H1 (cell line): ENCODE measurements around the gene LIG3. TPM values are rescaled to one million over a fixed set of nuclear protein-coding genes. Genes with fewer than 3 reads are reported as not detected.

Source experiments
- CBX5 ChIP-seq: fragments of 300-800, 300-1000 bp; sonication (generic); IDR thresholded peaks from 2 replicates; pipeline ENCODE4 v1.7.1; 2016; ENCODE audit warnings: antibody characterized with exemption, low read length, low read depth
- CHD1 ChIP-seq: IDR thresholded peaks from 2 replicates; pipeline ENCODE4 v1.6.1; 2012; ENCODE audit warnings: low read depth, low read length, improper control_type of control experiment
- CREB1 ChIP-seq: IDR thresholded peaks from 2 replicates; pipeline ENCODE4 v1.6.1; 2012; ENCODE audit warnings: inconsistent platforms
- HDAC6 ChIP-seq: IDR thresholded peaks from one replicate; pipeline ENCODE4 v1.7.1; 2012; ENCODE audit warnings: low read depth, mild to moderate bottlenecking, inconsistent platforms, low read length, moderate library complexity
- KDM1A ChIP-seq: fragments of 200-600, 300-600 bp; sonication (generic); IDR thresholded peaks from 2 replicates; pipeline ENCODE4 v1.7.1; 2016; ENCODE audit warnings: mild to moderate bottlenecking, low read length, borderline replicate concordance
- KDM4A ChIP-seq: IDR thresholded peaks from one replicate; pipeline ENCODE4 v1.7.1; 2012; ENCODE audit warnings: low read depth, mild to moderate bottlenecking, moderate library complexity, low read length, inconsistent platforms; ENCODE audit not compliant: severe bottlenecking
- RAD21 ChIP-seq, 2 experiments: IDR thresholded peaks in 1 of 2; conservative IDR thresholded peaks in 1 of 2; 2 replicates each; pipeline ENCODE4 v1.6.1; 2011; ENCODE audit warnings: low read depth in 2 of 2, low read length in 2 of 2, improper control_type of control experiment in 1 of 2, inconsistent platforms in 1 of 2, mild to moderate bottlenecking in 1 of 2, moderate library complexity in 1 of 2
- RBBP5 ChIP-seq: IDR thresholded peaks from 2 replicates; pipeline ENCODE4 v1.7.1; 2012; ENCODE audit warnings: low read depth, mild to moderate bottlenecking, inconsistent platforms, low read length, moderate library complexity, borderline replicate concordance
- RNF2 ChIP-seq: fragments of 200-900, 300-1000 bp; sonication (generic); IDR thresholded peaks from 2 replicates; pipeline ENCODE4 v1.7.1; 2016; ENCODE audit warnings: borderline replicate concordance, low read depth, mild to moderate bottlenecking, antibody characterized with exemption, low read length; ENCODE audit not compliant: poor library complexity, severe bottlenecking; ENCODE audit errors: missing control alignments
- SAP30 ChIP-seq: fragments of 300-600 bp; sonication (generic); IDR thresholded peaks from 2 replicates; pipeline ENCODE4 v1.7.1; 2012; ENCODE audit warnings: low read length, moderate library complexity, mild to moderate bottlenecking, inconsistent platforms; ENCODE audit not compliant: insufficient read depth, insufficient replicate concordance
- SIN3A ChIP-seq, 2 experiments: IDR thresholded peaks in 1 of 2; conservative IDR thresholded peaks in 1 of 2; 2 replicates each; pipeline ENCODE4 v1.6.1; 2011 to 2012; ENCODE audit warnings: low read length in 2 of 2, improper control_type of control experiment in 1 of 2, low read depth in 1 of 2, mild to moderate bottlenecking in 1 of 2
- SIRT6 ChIP-seq: IDR thresholded peaks from one replicate; pipeline ENCODE4 v1.7.1; 2012; ENCODE audit warnings: low read length, inconsistent platforms
- SIX5 ChIP-seq: IDR thresholded peaks from 2 replicates; pipeline ENCODE4 v1.6.1; 2011; ENCODE audit warnings: mild to moderate bottlenecking, low read depth, low read length
- SP2 ChIP-seq: IDR thresholded peaks from 2 replicates; pipeline ENCODE4 v1.6.1; 2012; ENCODE audit warnings: mild to moderate bottlenecking, low read length, inconsistent platforms
- SUZ12 ChIP-seq: fragments of 200-600 bp; sonication (generic); IDR thresholded peaks from 2 replicates; pipeline ENCODE4 v1.6.1; 2012; ENCODE audit warnings: mild to moderate bottlenecking, inconsistent platforms, low read length, moderate library complexity, mixed read lengths
- TAF1 ChIP-seq: IDR thresholded peaks from 2 replicates; pipeline ENCODE4 v1.6.1; 2011; ENCODE audit warnings: mild to moderate bottlenecking, low read depth, low read length
- TCF12 ChIP-seq: IDR thresholded peaks from 2 replicates; pipeline ENCODE4 v1.6.1; 2011; ENCODE audit warnings: low read depth, mild to moderate bottlenecking, low read length
- polyA plus RNA-seq, 7 experiments: library from polyadenylated mRNA; depleted of rRNA in 3 of 7; stranded (reverse) in 5 of 7; unstranded in 2 of 7; fragments of >200 nt in 5 of 7; fragments of 200-250 nt in 2 of 7; gene quantifications; 1 replicate in 5 of 7; 2 replicates in 1 of 7; 4 replicates in 1 of 7; pipeline versions ENCODE4 v1.2.1 to v1.2.3, GENCODE V29; 2011 to 2013; ENCODE audit warnings: missing spikeins in 2 of 7, mixed read lengths in 2 of 7
- total RNA-seq: library from RNA; stranded (reverse); fragmentation: NEBNext Ultra II Directional; extraction: Animal tissue kit (Norgen Biotek cat#: 25700); gene quantifications from 2 replicates; pipeline ENCODE4 v1.2.1, GENCODE V29; 2021
- TF ChIP-seq, protein P1 (sequence below): IDR thresholded peaks from 2 replicates; pipeline ENCODE4 v1.6.1; 2011; ENCODE audit warnings: low read length, improper control_type of control experiment
- TF ChIP-seq, protein P2 (sequence below), 3 experiments: IDR thresholded peaks; 1 replicate in 2 of 3; 2 replicates in 1 of 3; pipeline versions ENCODE4 v1.5.1 to v1.6.1; 2011; ENCODE audit warnings: low read length in 3 of 3, mild to moderate bottlenecking in 3 of 3, inconsistent platforms in 2 of 3, low read depth in 1 of 3, moderate library complexity in 1 of 3; ENCODE audit not compliant: insufficient read depth in 1 of 3; ENCODE audit errors: control extremely low read depth in 1 of 3
- TF ChIP-seq, protein P3 (sequence below): IDR thresholded peaks from 2 replicates; pipeline ENCODE4 v1.6.1; 2012; ENCODE audit warnings: inconsistent platforms

Gene LIG3
- total and polyA plus RNA-seq, 2 of the 8 experiments (the other 6 are each of a cell fraction or from before 2014, with no cell fraction given) = 63.6 to 89.3 TPM

DNA sequence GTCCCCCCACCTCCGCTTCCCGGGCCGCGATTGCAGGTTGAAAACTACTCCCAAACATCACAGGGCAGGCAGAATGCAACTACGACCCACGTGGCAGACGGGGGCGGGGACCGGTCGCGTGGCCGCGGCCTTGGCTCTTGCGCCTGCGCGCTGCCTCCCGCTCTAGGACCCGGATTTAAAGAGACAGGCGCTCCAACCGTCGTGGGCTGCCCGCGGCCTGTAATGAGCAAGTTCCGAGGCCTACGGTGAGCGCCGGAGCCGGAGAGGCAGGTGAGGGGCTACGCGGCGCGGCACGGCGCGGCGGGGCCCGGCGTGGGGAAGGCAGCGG, at the start of gene LIG3 (continued):
- TF ChIP-seq, protein P1, sequence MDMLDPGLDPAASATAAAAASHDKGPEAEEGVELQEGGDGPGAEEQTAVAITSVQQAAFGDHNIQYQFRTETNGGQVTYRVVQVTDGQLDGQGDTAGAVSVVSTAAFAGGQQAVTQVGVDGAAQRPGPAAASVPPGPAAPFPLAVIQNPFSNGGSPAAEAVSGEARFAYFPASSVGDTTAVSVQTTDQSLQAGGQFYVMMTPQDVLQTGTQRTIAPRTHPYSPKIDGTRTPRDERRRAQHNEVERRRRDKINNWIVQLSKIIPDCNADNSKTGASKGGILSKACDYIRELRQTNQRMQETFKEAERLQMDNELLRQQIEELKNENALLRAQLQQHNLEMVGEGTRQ = peak; percentile 81
- TF ChIP-seq KDM1A (no peak), TAF1 (peak; percentile 87), SP2 (no peak), SUZ12 (no peak), HDAC6 (no peak), SAP30 (no peak), TCF12 (no peak), CREB1 (peak; percentile 42; the same call in 1 of the 2 replicates), SIRT6 (no peak), RBBP5 (no peak; the same call in 1 of the 2 replicates), CHD1 (no peak), CBX5 (no peak), RNF2 (no peak), SIN3A (conservative IDR thresholded peaks at IDR 0.05 in 1 of 2, IDR thresholded peaks at IDR 0.05 in 1 of 2; ENCODE audit: low read depth in 1 of 2, low read length in 2 of 2) (peak; percentile 75 to 77; a peak in 2 of 4 replicates), KDM4A (no peak), RAD21 (IDR thresholded peaks at IDR 0.05 in 1 of 2, conservative IDR thresholded peaks at IDR 0.05 in 1 of 2; ENCODE audit: low read depth in 2 of 2, low read length in 2 of 2) (peak in 1 of 2 experiments; percentile 5; a peak in 1 of 4 replicates), SIX5 (no peak)
- TF ChIP-seq, protein P2, sequence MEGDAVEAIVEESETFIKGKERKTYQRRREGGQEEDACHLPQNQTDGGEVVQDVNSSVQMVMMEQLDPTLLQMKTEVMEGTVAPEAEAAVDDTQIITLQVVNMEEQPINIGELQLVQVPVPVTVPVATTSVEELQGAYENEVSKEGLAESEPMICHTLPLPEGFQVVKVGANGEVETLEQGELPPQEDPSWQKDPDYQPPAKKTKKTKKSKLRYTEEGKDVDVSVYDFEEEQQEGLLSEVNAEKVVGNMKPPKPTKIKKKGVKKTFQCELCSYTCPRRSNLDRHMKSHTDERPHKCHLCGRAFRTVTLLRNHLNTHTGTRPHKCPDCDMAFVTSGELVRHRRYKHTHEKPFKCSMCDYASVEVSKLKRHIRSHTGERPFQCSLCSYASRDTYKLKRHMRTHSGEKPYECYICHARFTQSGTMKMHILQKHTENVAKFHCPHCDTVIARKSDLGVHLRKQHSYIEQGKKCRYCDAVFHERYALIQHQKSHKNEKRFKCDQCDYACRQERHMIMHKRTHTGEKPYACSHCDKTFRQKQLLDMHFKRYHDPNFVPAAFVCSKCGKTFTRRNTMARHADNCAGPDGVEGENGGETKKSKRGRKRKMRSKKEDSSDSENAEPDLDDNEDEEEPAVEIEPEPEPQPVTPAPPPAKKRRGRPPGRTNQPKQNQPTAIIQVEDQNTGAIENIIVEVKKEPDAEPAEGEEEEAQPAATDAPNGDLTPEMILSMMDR (IDR thresholded peaks at IDR 0.05; ENCODE audit: control extremely low read depth in 1 of 3, insufficient read depth in 1 of 3, low read depth in 1 of 3, low read length in 3 of 3) = no peak
- TF ChIP-seq, protein P3, sequence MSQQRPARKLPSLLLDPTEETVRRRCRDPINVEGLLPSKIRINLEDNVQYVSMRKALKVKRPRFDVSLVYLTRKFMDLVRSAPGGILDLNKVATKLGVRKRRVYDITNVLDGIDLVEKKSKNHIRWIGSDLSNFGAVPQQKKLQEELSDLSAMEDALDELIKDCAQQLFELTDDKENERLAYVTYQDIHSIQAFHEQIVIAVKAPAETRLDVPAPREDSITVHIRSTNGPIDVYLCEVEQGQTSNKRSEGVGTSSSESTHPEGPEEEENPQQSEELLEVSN = peak; percentile 84
